GM23338 (cell line): ENCODE results near the gene BTN2A1. TPM values are rescaled to one million over a fixed set of nuclear protein-coding genes. Genes with fewer than 3 reads are reported as not detected.
A peak's percentile ranks its signal among the peaks of the same experiment; 100 is the strongest.

Source experiments
- ATAC-seq: fragments of 200-7000 bp; cut with Tn5 transposase; 3 replicates; pipeline ENCODE4 v1.9.1; 2020
- DNase-seq: peaks from one replicate; pipeline ENCODE4 v3.0.0-alpha.2; 2015; ENCODE audit warnings: low spot score
- H2AFZ ChIP-seq: fragments of 200-600 bp; sonication (generic); 2 replicates; pipeline ENCODE4 v1.8.0; 2016; ENCODE audit warnings: antibody characterized with exemption, mild to moderate bottlenecking, moderate library complexity
- H3F3A ChIP-seq: fragments of 200-600 bp; sonication (generic); replicated peaks from 2 replicates; pipeline ENCODE4 v1.8.0; 2017; ENCODE audit warnings: antibody characterized with exemption, mixed run types, low read depth
- H3K27ac ChIP-seq: fragments of 200-600 bp; sonication (generic); 2 replicates; pipeline ENCODE4 v1.6.1; 2016; ENCODE audit warnings: low read depth
- H3K27me3 ChIP-seq: fragments of 200-600 bp; sonication (generic); 2 replicates; pipeline ENCODE4 v1.8.0; 2016; ENCODE audit warnings: mild to moderate bottlenecking, mixed run types, moderate library complexity; ENCODE audit not compliant: insufficient read depth
- H3K36me3 ChIP-seq: fragments of 200-600 bp; sonication (generic); 2 replicates; pipeline ENCODE4 v1.8.0; 2016; ENCODE audit warnings: mild to moderate bottlenecking; ENCODE audit not compliant: insufficient read depth
- H3K4me1 ChIP-seq: fragments of 200-600 bp; sonication (generic); 2 replicates; pipeline ENCODE4 v1.8.0; 2016; ENCODE audit warnings: mild to moderate bottlenecking, moderate library complexity; ENCODE audit not compliant: insufficient read depth
- H3K4me2 ChIP-seq: fragments of 200-600 bp; sonication (generic); 2 replicates; pipeline ENCODE4 v1.7.1; 2017; ENCODE audit warnings: mixed run types
- H3K4me3 ChIP-seq: fragments of 200-600 bp; sonication (generic); 2 replicates; pipeline ENCODE4 v1.6.1; 2016; ENCODE audit warnings: mixed run types
- H3K79me2 ChIP-seq: fragments of 200-600 bp; sonication (generic); replicated peaks from 2 replicates; pipeline ENCODE4 v1.8.0; 2017; ENCODE audit warnings: mild to moderate bottlenecking; ENCODE audit not compliant: insufficient read depth
- H3K9me2 ChIP-seq: fragments of 200-600 bp; sonication (generic); 2 replicates; pipeline ENCODE4 v1.8.0; 2017; ENCODE audit not compliant: insufficient read depth
- H4K20me1 ChIP-seq: fragments of 200-600 bp; sonication (generic); replicated peaks from 2 replicates; pipeline ENCODE4 v1.8.0; 2017; ENCODE audit warnings: mild to moderate bottlenecking; ENCODE audit not compliant: insufficient read depth
- H3K27ac Mint-ChIP-seq: 2 replicates; pipeline ENCODE4 v1.8.0; 2020; ENCODE audit warnings: inconsistent platforms, mild to moderate bottlenecking, moderate library complexity, mixed read lengths
- H3K27me3 Mint-ChIP-seq: 3 replicates; pipeline ENCODE4 v1.8.0; 2022; ENCODE audit warnings: low read depth, mild to moderate bottlenecking, moderate library complexity, mixed read lengths, inconsistent platforms; ENCODE audit not compliant: insufficient read depth, poor library complexity
- H3K36me3 Mint-ChIP-seq: 3 replicates; pipeline ENCODE4 v1.8.0; 2021; ENCODE audit warnings: low read depth, mild to moderate bottlenecking, inconsistent platforms, moderate library complexity, mixed read lengths
- H3K4me1 Mint-ChIP-seq: 3 replicates; pipeline ENCODE4 v1.8.0; 2020; ENCODE audit warnings: mild to moderate bottlenecking, inconsistent platforms, mixed read lengths
- H3K4me3 Mint-ChIP-seq: 3 replicates; pipeline ENCODE4 v1.8.0; 2021; ENCODE audit warnings: moderate library complexity, mild to moderate bottlenecking, inconsistent platforms, mixed read lengths
- H3K9me3 Mint-ChIP-seq: 3 replicates; pipeline ENCODE4 v1.8.0; 2020; ENCODE audit warnings: moderate library complexity, mild to moderate bottlenecking, inconsistent platforms, mixed read lengths
- CREB1 ChIP-seq: fragments of 250-450 bp; sonication (Bioruptor Pico); IDR thresholded peaks from 2 replicates; pipeline ENCODE4 v1.5.0; 2020; ENCODE audit warnings: low read depth, mild to moderate bottlenecking, moderate library complexity
- EZH2 ChIP-seq: fragments of 200-600 bp; sonication (generic); IDR thresholded peaks from one replicate; pipeline ENCODE4 v1.8.0; 2017; ENCODE audit warnings: antibody characterized with exemption, mild to moderate bottlenecking, low read depth; ENCODE audit not compliant: unreplicated experiment
- EZH2phosphoT487 ChIP-seq: fragments of 200-600 bp; sonication (generic); IDR thresholded peaks from one replicate; pipeline ENCODE4 v1.8.1; 2018; ENCODE audit warnings: antibody characterized with exemption; ENCODE audit not compliant: unreplicated experiment
- ZNF462 ChIP-seq: fragments of 250-450 bp; sonication (Bioruptor Pico); IDR thresholded peaks from 2 replicates; pipeline ENCODE4 v1.5.0; 2020; ENCODE audit warnings: mild to moderate bottlenecking, moderate library complexity
- polyA plus RNA-seq: library from polyadenylated mRNA; unstranded; fragments of >200 nt; fragmentation: Nextera tagmentation; extraction: Ambion mirVana; gene quantifications from 2 replicates; pipeline ENCODE4 v1.2.1, GENCODE V29; 2016
- total RNA-seq: library from RNA; depleted of rRNA; stranded (reverse); fragments of >200 nt; shearing (Covaris generic); gene quantifications from 2 replicates; pipeline ENCODE4 v1.2.3, GENCODE V29; 2014
- TF ChIP-seq, protein P1 (sequence below), 2 experiments: fragments of 200-600 bp in 1 of 2; sonication (generic) in 1 of 2; conservative IDR thresholded peaks; 2 replicates each; pipeline versions ENCODE4 v1.5.1 to v1.6.1; 2016 to 2017; ENCODE audit warnings: antibody characterized with exemption in 2 of 2, low read depth in 2 of 2, mild to moderate bottlenecking in 2 of 2, moderate library complexity in 1 of 2

BTN2A1 gene
- total and polyA plus RNA-seq, 2 experiments from 2014 or later, result 6.3 to 7.0 TPM

DNA sequence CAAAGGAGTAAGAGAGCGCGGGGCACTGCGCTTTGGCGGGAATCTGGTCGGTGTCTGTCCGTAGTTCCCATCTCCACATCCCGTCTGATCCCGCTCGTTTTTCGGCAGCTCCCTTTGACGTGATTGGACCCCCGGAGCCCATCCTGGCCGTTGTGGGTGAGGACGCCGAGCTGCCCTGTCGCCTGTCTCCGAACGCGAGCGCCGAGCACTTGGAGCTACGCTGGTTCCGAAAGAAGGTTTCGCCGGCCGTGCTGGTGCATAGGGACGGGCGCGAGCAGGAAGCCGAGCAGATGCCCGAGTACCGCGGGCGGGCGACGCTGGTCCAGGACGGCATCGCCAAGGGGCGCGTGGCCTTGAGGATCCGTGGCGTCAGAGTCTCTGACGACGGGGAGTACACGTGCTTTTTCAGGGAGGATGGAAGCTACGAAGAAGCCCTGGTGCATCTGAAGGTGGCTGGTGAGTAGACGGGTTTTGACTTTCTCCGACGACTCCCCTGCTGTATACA is 43.8 kb downstream of the BTN2A1 start:
- peak; percentile 77 for DNase-seq
- H2AFZ ChIP-seq, result peak overlapping the region; percentile 100
- Mint-ChIP-seq H3K27ac (no peak overlapping the region), H3K4me1 (peaks cover 12% of the 10 kb centered on the region), H3K36me3 (no peaks in the 10 kb centered on the region), H3K4me3 (peak overlapping the region; percentile 75), H3K27me3 (peaks cover 31% of the 10 kb centered on the region), H3K9me3 (no peaks in the 10 kb centered on the region; the same call in 2 of the 3 replicates)
- peaks cover 4% of the 10 kb centered on the region; the same call in 1 of the 2 replicates for H3K4me1 ChIP-seq
- H3F3A ChIP-seq, result peaks cover 6% of the 10 kb centered on the region; the same call in 1 of the 2 replicates
- no peaks in the 10 kb centered on the region for H3K9me2 ChIP-seq
- H3K4me2 ChIP-seq, result peak overlapping the region; percentile 89
- H3K79me2 ChIP-seq, result no peaks in the 10 kb centered on the region
- TF ChIP-seq, protein P1, sequence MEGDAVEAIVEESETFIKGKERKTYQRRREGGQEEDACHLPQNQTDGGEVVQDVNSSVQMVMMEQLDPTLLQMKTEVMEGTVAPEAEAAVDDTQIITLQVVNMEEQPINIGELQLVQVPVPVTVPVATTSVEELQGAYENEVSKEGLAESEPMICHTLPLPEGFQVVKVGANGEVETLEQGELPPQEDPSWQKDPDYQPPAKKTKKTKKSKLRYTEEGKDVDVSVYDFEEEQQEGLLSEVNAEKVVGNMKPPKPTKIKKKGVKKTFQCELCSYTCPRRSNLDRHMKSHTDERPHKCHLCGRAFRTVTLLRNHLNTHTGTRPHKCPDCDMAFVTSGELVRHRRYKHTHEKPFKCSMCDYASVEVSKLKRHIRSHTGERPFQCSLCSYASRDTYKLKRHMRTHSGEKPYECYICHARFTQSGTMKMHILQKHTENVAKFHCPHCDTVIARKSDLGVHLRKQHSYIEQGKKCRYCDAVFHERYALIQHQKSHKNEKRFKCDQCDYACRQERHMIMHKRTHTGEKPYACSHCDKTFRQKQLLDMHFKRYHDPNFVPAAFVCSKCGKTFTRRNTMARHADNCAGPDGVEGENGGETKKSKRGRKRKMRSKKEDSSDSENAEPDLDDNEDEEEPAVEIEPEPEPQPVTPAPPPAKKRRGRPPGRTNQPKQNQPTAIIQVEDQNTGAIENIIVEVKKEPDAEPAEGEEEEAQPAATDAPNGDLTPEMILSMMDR (conservative IDR thresholded peaks at IDR 0.05; ENCODE audit: low read depth in 2 of 2), result no peak
- TF ChIP-seq ZNF462 (CRISPR knock-in tag) (no peak), EZH2 (peak; percentile 22), CREB1 (peak; percentile 68), EZH2phosphoT487 (peak; percentile 22)
- no peak overlapping the region for H3K27ac ChIP-seq
- peak overlapping the region; percentile 65 for H3K4me3 ChIP-seq
- H4K20me1 ChIP-seq, result no peaks in the 10 kb centered on the region
- no peaks in the 10 kb centered on the region for H3K36me3 ChIP-seq
- peaks cover 45% of the 10 kb centered on the region for H3K27me3 ChIP-seq
- peak; percentile 88 for ATAC-seq
